Fibroblast of upper back skin (primary cell): ENCODE results near the gene SLC1A4.
"Not testable (repeated sequence)": the region's sequence is repeated elsewhere in the genome, so short reads cannot be mapped to it uniquely, and the experiment has no call there.

Experiments
- DNase-seq: peaks from one replicate; pipeline ENCODE4 v3.0.0-alpha.2; 2013

Gene SLC1A4

DNA sequence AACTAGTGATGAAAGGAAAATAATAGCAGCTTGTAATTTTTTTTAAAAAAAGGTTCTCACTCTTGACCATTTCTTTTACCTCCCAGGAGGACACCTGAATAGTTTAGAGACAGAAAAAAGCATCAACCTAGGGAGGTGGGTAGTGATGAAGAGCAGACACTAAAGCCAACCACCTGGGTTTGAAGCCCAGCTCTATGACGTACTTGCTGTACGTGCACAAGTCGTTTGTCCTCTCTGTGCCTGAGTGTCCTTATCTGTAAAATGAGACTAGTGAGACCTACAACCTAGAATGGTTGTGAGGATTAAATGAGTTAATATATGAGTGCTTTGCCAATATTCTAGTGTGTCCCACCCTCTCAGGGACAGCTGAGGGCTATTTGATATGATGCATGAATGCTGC lies 5.8 kb downstream of the SLC1A4 start:
- DNase-seq: no peak

DNA sequence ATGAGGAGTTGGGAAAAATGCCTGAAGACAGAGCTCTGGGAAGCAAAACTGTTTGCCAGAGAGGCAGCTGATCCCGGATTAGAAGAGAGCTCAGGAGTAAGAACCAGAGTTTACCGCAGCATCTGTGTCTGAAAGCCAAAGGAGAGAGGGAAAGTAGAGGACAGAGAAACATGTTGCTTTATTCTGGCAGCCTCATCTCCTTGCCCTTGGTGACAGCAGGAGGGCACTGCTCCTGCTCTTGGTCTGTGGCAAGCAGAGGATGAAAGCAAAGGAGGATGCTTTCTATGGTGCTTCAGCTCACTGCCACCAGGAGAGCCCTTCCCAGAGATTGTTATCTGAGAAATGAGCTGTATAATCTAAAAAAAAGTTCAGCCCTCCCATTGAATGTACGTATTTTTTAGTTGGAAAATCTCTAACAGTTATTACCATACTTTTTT lies 7.7 kb downstream of the SLC1A4 start:
- no peak for DNase-seq

DNA sequence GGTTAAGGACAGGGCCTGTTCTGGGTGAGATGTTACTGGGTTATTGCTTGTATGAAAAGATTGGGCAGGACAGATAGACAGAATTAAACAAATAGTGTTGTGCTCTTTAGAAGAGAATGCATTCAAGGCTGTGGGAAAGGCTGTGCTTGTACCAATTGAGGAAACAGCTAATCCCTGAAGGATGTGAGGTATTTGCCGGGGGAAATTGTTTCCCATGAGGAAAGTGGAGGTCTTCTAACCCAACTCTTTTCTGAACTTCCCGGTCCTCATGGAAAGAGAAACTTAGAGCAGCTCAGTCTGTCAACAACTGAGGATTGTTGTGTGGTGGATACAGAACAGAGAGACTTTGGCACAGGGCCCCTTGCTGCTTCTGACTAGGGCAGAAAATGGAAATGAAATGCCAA lies 9.5 kb downstream of the SLC1A4 start:
- peak; percentile 40 for DNase-seq

DNA sequence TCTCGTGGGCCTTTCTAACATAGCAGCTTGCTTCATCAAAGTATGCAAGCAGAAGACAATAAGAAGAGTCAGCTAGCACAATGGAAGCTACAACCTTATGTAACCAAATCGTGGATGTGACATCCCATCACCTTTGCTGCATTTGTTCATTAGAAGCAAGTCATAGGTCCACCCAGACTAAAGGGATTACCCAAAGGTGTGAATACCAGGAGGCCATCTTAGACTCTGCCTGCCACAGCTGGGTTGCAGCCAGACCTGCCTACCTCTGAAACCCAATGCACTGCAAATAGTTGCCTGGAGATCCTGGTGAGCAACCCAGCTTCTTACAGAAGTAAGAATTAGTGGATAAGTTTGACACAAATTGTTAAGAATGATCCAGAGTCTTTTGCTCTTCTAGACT lies 10.6 kb downstream of the SLC1A4 start:
- no peak for DNase-seq

DNA sequence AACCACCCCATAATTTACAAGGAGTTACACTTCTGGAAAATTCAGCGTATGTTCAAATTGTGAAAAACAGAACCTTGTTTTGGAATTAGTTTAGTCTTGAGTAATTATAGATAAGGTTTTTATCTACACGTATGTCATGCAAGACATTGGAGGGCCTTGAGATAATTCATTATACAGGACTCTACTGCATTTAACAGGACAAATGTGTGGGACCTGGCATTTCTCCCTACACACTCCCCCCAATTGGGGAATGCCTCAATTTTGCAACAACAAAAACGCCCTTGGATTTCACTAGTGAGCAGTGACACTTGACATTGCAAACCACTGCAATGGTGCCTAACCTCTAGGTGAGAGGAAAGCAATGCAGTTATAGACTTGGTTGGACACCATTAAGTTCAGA lies 11.4 kb downstream of the SLC1A4 start:
- no peak for DNase-seq

DNA sequence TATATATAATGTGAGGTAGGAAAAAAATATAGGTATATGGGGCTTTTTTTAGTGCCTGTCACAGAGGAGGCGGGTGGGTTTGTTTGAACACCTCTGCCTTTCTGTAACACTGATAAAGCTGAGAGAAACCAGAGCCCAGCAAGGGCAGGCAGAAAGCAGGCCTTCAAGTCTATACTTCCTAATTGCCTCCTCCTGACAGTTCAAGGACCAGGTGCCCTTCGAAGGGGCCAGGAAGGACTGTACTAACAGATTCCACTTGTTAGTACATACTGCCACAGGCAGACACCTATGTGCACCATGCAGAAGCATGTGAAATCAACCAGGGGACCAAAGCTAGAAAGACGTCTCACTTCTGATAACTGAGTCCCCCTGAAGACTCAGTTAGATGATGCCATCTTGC lies 13.8 kb downstream of the SLC1A4 start:
- no peak for DNase-seq

DNA sequence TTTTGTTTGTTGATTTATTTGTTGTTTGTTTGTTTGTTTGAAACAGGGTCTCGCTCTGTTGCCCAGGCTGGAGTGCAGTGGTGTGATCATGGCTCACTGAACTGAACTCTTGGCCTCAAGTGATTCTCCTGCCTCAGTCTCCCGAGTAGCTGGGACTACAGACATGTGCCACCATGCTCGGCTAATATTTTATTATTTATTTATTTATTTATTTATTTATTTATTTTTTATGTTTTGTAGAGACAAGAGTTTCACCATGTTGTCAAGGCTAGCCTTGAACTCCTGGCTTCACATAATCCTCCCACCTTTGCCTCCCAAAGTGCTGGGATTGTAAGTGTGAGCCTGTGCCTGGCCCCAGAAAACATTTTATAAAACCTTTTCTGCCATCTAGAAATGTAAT lies 15.0 kb downstream of the SLC1A4 start:
- DNase-seq: not testable (repeated sequence)

DNA sequence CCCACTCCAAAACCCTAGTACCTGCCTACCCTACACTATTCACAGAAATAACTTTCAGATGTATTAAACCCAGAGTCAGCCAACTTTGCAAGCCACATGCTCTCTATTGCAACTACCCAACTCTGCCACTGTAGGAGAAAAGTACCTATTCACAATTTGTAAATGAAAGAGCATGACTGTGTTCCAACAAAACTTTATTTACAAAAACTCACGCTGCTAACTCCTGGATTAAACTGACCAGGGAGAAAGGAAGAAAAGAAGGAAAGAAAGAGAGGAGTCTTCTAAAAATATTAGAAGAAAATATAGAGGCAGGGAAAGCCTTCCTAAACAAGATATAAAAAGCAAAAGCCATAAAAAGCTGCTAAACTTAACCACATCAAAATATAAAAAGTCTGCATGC lies 24.6 kb downstream of the SLC1A4 start:
- DNase-seq: no peak

DNA sequence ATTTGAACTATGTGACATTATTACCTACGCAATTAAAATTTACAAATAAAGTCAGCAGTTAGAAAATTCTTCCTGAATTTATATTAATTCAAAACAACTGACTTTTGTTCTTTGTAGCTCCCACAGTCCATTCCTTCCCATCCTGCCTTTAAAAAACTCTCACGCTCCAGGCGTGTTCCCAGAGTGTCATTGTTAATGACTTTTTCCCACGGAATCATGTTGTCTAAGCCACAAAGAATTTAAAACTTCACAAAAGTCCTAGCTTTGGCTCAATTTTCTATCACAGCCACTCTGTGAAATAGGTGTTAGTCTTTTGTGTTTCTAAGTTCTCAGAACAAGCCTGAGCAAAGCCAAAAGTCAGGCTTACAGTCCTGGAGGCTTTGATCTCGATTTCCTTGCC lies 26.5 kb downstream of the SLC1A4 start:
- no peak for DNase-seq

DNA sequence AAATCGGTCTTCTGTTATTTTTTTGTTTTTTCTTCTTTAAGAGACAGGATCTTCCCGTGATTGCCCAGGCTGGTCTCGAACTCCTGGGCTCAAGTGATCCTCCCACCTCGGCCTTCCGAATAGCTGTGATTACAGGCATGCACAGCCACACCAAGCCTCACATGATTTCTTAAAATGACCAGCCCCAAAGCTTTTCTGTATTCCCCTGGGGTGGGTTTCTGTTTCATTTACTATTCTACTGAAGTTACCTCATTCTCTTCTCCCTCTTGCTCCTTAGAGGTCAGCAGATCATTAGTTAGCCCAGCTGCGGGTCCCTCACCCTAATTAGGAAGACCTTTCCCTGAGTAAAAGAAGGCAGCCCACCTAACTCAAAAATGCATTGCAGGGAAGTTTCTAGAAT lies 27.6 kb downstream of the SLC1A4 start:
- DNase-seq: no peak

DNA sequence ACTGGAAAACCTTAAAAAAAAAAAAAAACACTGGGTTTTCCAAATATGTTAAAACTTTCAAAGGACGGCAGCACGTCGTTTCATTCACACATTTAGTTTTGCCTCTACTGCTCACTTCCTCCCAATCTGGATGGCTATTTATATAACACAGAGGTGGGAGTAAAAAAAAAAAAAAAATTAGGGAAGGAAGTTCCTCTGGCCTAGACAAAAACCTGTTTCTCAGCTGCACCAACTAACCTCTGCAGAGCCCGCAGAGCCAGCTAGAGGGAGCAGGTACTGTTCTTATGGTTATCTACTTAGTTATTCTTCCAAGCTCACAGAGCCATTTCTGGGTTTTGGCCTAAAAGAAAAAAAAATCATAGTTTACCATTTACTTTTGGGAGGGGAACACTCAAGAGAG lies 28.1 kb downstream of the SLC1A4 start:
- DNase-seq: no peak

DNA sequence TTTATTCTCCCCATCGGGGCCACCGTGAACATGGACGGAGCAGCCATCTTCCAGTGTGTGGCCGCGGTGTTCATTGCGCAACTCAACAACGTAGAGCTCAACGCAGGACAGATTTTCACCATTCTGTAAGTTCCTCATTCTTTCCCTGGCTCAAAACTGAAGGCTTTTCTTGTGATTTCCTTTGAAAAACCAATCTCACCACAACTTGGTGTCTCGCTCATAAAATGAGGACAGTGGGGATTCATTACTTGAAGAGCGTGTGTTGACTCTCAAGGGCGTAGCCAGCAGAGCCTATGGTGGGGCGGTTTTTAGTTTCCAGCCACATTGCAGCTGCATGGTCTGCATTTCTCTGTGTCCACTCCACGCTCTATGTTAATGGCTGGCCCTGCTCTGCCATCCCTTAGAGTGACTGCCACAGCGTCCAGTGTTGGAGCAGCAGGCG lies 29.0 kb downstream of the SLC1A4 start:
- DNase-seq: no peak

DNA sequence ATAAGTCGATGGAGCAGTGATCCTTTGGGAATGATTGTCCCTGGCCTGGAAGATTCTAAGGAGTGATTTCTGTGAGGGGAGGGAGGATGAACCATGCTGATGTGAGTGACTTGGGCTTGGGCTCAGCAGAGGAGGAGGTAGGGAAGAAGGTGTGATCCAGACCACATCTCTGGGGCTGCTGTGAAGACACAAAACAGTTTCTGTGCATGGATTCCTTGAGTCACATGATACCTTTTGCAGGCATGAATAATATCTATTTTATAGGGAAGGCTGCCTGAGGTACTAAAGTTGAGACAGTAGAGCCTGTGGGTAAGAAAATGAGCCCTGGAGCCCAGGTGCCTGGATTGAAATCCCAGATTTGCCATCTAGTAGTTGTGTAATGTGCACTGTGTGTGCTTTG lies 29.8 kb downstream of the SLC1A4 start:
- no peak for DNase-seq

DNA sequence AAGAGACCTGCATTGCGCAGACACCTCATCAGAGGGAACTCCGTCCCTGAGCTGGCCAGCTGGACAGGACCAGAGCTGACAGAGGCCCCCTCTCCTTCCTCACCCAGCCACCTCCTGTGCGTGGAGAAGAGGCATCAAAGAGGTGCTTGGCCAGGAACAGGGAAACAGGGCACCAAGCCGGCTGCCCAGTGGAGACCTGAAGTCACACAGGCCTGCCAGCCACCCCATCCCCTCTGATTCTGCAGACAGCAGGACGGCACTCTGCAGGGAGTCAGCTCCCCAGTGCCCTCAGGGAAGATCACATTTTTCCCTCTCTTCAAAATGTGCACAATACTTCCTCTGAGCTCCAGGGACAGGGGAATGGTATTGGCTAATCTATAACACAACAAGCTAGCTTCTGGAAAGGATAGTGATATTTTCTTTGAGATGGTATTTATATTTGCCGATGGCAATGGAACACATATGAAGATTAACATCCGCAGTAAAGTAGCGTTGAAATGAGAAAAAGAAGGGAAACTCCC lies 30.5 kb downstream of the SLC1A4 start:
- no peak for DNase-seq

DNA sequence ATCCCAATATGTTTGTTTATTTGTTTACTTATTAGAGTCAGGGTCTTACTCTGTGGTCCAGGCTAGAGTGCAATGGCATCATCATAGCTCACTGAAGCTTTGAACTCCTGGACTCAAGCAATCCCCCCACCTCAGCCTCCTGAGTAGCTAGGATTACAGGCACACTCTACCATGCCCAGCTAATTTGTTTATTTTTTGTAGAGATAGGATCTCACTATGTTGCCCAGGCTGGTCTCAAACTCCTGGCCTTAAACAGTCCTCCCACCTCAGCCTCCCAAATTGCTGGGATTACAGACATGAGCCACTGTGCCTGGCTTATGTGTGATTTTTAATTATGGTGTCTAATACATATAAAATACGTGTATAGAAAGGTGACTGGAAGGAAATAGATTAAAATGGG lies 31.1 kb downstream of the SLC1A4 start:
- not testable (repeated sequence) for DNase-seq

DNA sequence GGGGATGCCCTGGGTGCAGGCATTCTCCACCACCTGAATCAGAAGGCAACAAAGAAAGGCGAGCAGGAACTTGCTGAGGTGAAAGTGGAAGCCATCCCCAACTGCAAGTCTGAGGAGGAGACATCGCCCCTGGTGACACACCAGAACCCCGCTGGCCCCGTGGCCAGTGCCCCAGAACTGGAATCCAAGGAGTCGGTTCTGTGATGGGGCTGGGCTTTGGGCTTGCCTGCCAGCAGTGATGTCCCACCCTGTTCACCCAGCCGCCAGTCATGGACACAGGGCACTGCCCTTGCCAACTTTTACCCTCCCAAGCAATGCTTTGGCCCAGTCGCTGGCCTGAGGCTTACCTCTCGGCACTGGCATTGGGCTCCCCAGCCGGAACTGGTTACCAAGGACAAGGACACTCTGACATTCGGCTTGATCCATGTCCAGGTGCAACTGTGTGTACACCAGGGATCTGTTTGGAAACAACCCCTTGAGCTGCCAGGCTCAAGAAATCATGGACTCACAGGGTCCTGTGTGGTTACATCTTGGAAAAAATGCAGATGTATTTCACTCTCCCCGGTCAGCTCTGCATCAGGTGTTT lies 31.8 kb downstream of the SLC1A4 start:
- DNase-seq: no peak

DNA sequence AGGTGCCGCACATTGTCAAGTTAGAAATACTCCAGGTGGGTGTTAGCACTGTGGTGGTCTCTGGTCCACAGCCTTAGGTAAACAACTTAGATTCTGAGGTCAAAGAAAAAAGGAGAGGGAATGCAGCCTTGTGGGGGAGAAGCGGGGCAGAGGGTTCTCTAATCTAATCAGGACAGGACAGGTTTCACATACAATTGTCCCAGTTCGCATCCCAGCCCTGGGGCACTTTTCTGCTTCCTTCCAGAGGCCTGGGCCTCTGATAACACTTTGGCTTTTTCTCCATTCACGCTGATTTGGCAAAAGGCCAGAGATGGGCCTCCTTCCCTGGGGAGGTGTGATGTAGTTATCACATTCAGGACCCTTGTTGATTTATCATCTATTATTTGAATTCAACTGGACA lies 32.5 kb downstream of the SLC1A4 start:
- no peak for DNase-seq

DNA sequence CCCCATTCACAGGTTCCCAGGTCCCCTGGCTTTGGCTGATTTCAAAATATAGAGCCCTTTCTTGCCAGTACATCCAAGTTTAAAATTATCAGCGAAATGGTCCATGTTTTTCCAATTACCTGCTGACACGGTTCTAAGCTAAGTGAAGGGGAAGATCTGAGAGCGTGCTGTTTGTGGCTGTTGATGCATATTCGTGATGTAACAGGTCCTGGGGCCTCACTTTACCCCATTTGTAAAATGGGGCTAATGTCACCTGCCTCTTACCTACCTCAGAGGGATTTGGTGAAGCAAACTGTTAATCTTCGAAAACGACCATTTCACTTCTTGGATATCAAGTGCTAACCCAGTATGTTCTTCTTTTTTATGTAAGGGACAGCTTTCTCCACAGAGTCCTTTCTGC lies 33.0 kb downstream of the SLC1A4 start:
- no peak for DNase-seq

DNA sequence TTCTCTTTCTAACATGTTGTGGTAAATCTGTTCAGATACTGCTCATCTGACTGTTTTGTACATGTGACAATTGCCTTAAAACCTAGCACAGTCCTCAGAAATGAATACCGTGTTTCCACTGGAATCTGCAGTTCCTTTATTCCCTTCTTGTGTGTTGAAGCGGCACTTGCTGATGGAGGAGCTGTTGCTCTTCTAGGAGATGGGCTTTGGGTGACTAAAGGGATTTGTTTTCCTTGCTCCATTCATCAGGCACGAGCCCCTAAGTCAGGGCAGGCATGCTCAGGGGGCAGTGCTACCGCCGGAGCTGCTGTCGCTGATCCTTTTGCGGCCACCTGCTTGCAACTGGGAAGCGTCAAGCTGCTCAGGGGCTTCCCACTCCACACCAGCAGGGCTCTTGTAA lies 34.5 kb downstream of the SLC1A4 start:
- DNase-seq: no peak

DNA sequence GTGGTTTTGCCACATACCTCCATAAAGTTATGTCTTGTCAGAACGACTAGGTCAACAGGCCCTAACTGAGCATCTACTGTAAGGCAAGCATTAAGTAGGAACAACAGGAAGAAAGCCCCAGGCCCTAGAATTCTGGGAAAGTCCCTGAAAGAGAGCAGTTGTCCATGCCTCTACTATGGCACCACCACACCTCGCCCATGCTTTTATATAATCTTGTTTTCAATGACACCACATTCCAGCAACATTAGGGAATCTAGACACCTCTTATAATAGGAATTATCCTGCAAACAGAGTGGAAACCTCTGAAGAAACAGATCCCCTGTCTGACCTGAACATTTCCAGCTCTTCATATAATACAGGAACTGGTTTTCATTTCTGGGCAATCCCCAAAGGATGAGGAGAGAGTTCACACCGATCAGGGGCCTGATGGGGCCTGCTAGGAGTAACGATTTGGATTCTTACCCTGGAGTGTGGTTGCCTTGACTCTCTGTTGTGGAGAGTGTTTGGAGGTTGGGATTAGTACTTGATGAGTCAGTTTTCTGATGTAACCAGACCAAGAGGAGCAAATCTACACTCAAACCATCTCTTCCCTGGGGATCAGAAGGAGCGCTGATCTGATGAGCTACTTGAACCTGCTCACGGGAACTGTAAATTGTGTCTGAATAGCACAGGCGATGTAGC lies 35.1 kb downstream of the SLC1A4 start:
- DNase-seq: peak; percentile 94

DNA sequence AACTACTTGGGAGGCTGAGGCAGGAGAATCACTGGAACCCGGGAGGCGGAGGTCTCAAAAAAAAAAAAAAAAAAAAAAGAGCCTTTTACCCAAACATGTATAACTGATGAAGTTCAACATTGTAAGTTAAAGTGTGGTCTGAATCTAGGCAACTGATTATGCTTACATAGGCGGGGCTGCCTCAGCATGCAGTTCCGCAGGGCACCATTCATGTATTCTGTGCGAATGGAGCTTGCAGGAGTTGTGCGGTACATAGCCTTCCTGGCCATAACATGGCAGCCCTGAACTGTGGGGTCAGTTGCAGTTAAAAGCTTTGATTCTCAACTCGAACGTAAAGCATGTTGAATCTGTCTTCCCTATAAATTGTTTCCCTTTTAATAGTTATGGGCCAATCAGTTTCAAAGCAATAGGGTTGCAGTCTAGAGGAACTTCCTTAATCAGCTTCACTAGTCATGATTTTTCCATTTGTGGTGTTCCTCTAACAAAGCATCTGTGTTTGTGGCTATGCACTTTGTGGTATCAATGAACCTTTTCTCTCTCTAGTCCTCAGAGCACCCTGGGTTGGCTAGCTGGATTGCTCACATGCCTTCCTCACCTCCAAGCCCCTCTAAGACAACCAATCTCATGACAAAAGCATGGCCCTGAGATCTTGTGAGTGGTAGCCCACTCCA lies 36.4 kb downstream of the SLC1A4 start:
- no peak for DNase-seq

DNA sequence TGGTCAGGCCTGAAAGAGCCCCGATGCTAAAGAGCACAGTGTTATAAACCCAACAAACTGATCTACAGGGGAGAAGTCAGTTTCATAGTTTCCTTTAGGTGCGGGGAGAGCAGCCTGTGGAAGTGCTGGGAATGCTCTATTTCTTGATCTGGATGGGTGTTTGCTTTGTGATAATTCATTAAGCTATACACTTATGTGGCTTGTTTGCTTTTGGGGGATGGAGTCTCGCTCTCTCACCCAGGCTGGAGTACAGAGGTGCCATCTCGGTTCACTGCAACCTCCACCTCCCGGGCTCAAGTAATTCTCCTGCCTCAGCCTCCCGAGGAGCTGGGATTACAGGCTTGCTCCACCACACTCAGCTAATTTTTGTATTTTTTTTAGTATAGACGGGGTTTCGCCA lies 37.0 kb downstream of the SLC1A4 start:
- no peak for DNase-seq

DNA sequence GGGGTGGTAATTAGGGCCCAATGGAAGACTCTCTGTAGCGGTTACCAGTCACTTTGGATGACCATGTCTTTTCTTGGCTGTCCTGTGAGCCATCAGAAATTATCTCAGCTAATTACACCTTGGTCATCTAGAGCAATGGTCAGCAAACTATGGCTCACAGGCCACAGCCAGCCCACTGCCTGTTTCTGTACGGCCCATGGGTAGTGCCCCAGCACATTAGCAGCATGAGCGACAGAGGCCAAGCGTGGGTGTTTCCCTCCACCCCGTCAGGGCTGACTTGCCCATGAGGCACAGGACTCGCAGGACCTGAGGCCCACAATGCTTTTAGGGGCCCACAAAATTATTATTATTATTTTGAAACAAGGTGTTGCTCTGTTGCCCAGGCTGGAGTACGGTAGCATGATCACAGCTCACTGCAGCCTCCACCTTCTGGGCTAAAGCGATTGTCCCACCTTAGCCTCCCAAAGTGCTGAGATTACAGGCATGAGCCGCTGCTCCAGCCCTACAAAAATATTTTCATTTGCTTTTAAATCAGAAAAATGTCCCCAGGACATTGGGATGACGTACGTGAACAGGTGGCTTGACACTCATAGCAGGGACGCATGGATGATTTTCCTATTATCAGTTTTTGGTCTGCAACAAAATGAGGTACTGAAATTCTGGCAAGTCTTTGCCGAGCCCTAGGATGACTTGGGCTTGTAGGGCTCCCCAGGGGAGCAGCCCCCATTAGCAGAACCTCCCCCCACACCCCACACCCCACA lies 37.7 kb downstream of the SLC1A4 start:
- DNase-seq: no peak
